Transverse colon (tissue), 4 donors: ENCODE measurements around the gene LHFPL3.

ENCODE experiments used
- CTCF ChIP-seq, 5 experiments: fragments of 200-600 bp in 3 of 5; fragments of 450-650 bp in 2 of 5; sonication (generic) in 3 of 5; IDR thresholded peaks; 1 replicate in 2 of 5; 2 replicates in 3 of 5; pipeline ENCODE4 v1.5.1; 2016 to 2017; ENCODE audit warnings: antibody characterized with exemption in 5 of 5, inconsistent platforms in 3 of 5, mild to moderate bottlenecking in 2 of 5, moderate library complexity in 1 of 5
- EP300 ChIP-seq: sonication (generic); formaldehyde crosslinking; IDR thresholded peaks from one replicate; pipeline ENCODE4 v1.6.1; 2017; ENCODE audit warnings: antibody characterized with exemption, low read depth
- POLR2A ChIP-seq: fragments of 450-650 bp; IDR thresholded peaks from one replicate; pipeline ENCODE4 v1.6.1; 2016; ENCODE audit warnings: antibody characterized with exemption, mild to moderate bottlenecking, moderate library complexity
- POLR2AphosphoS5 ChIP-seq, 3 donors: sonication (generic); formaldehyde crosslinking; IDR thresholded peaks; one replicate each; pipeline ENCODE4 v1.6.1; 2016; ENCODE audit warnings: antibody characterized with exemption in 3 of 3

DNA sequence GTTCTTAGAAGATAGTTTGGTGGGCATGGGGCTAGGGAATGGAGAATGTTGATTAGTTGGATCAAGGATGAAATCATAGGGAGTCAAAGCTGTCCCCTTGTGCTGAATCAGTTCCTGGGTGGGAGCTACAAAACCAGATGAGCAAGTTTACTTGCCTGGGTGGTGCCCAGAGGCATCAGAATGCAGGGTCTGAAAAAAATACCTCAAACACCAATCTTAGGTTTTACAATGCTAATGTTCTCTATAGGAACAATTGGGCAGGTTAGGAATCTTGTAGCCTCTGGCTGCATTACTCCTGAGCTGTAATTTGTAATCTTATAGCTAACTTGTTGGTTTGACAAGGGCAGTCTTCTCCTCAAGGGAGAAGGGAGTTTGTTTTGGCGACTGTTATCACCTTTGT lies 34.4 kb downstream of the LHFPL3 start:
- TF ChIP-seq CTCF (IDR thresholded peaks at IDR 0.05) = no peak
- TF ChIP-seq POLR2A = no peak
- TF ChIP-seq POLR2AphosphoS5 (IDR thresholded peaks at IDR 0.05) = no peak
- no peak for TF ChIP-seq EP300
